HL-60 (cell line): Measurements from ENCODE around the gene SMOC1.

Experiments used
- DNase-seq, 2 experiments: peaks; one replicate each; pipeline ENCODE4 v3.0.0-alpha.2; 2010 to 2020; ENCODE audit warnings: low read depth in 1 of 2, low spot score in 1 of 2
- H3K27ac ChIP-seq: fragments of 250-450 bp; sonication (Bioruptor Pico); replicated peaks from 2 replicates; pipeline ENCODE4 v1.5.1; 2020; ENCODE audit warnings: mild to moderate bottlenecking, moderate library complexity
- H3K27me3 ChIP-seq: fragments of 250-450 bp; sonication (Bioruptor Pico); 2 replicates; pipeline ENCODE4 v1.5.1; 2021; ENCODE audit warnings: mild to moderate bottlenecking, moderate library complexity; ENCODE audit not compliant: insufficient read depth, poor library complexity, severe bottlenecking
- H3K4me3 ChIP-seq: replicated peaks from 2 replicates; pipeline ENCODE4 v1.5.1; 2011; ENCODE audit warnings: mild to moderate bottlenecking, control low read depth, low read length; ENCODE audit not compliant: insufficient read depth
- CTCF ChIP-seq: IDR thresholded peaks from one replicate; pipeline ENCODE4 v1.5.1; 2011; ENCODE audit warnings: low read length, control low read depth, inconsistent platforms; ENCODE audit not compliant: insufficient read depth
- GABPA ChIP-seq: IDR thresholded peaks from 2 replicates; pipeline ENCODE4 v1.6.1; 2012; ENCODE audit warnings: low read depth
- POLR2AphosphoS5 ChIP-seq: IDR thresholded peaks from 2 replicates; pipeline ENCODE4 v1.6.1; 2012; ENCODE audit warnings: low read depth
- REST ChIP-seq: IDR thresholded peaks from 2 replicates; pipeline ENCODE4 v1.6.1; 2012; ENCODE audit warnings: low read depth; ENCODE audit not compliant: insufficient replicate concordance
- SPI1 ChIP-seq: IDR thresholded peaks from 2 replicates; pipeline ENCODE4 v1.6.1; 2012; ENCODE audit warnings: low read depth, mild to moderate bottlenecking, borderline replicate concordance
- long read RNA-seq: library from polyadenylated mRNA; unstranded; transcript quantifications from one replicate; pipeline ENCODE4 v2.0.0, GENCODE V29; 2020

Gene SMOC1
- long read RNA-seq: 0 reads

- no peak within 1 kb of the TSS for H3K27ac ChIP-seq
- no peak for DNase-seq
- TF ChIP-seq CTCF (no peak), GABPA (no peak), REST (no peak), SPI1 (no peak), POLR2AphosphoS5 (no peak)
- H3K27me3 ChIP-seq: no peaks in the 10 kb centered on the region
- H3K4me3 ChIP-seq: no peak within 1 kb of the TSS
Observed at GRCh38 chr14:69879175-69880043, at the start of gene SMOC1. SMOC1 (plus strand) TSS chr14:69879416; CDS start chr14:69879679, 263 bp downstream.

GRCh38 chr14:69838881-69839416 is 40.3 kb upstream of the SMOC1 start:
- TF ChIP-seq POLR2AphosphoS5 (no peak), GABPA (no peak), SPI1 (no peak), CTCF (no peak), REST (no peak)
- DNase-seq: no peak
- no peak overlapping the region for H3K4me3 ChIP-seq
- no peaks in the 10 kb centered on the region for H3K27me3 ChIP-seq
- H3K27ac ChIP-seq: no peak overlapping the region

- H3K27ac ChIP-seq: no peak overlapping the region
Observed at GRCh38 chr14:69839661-69840060, 39.6 kb upstream of the SMOC1 start.

More at GRCh38 chr14:69839661-69840060, 39.6 kb upstream of the SMOC1 start:
- DNase-seq: no peak
- Histone ChIP-seq H3K27me3 (no peaks in the 10 kb centered on the region), H3K4me3 (no peak overlapping the region)
- no peak for TF ChIP-seq REST
- no peak for TF ChIP-seq POLR2AphosphoS5
- TF ChIP-seq SPI1: no peak
- TF ChIP-seq GABPA: no peak
- no peak for TF ChIP-seq CTCF
